KMS-11 (cell line): ENCODE measurements around the gene CD101.
A peak's percentile ranks its signal among the peaks of the same experiment; 100 is the strongest.

Experiments
- H2AFZ ChIP-seq: fragments of 200-600 bp; sonication (generic); 2 replicates; pipeline ENCODE4 v1.6.1; 2016; ENCODE audit warnings: antibody characterized with exemption, mixed run types, low read depth
- H3K27ac ChIP-seq: fragments of 200-600 bp; sonication (generic); 2 replicates; pipeline ENCODE4 v1.6.1; 2016; ENCODE audit warnings: mild to moderate bottlenecking, mixed run types
- H3K27me3 ChIP-seq: fragments of 200-600 bp; sonication (generic); 2 replicates; pipeline ENCODE4 v1.6.1; 2017; ENCODE audit warnings: mild to moderate bottlenecking, low read depth, mixed run types, moderate library complexity; ENCODE audit not compliant: insufficient read depth
- H3K36me3 ChIP-seq: fragments of 200-600 bp; sonication (generic); 2 replicates; pipeline ENCODE4 v1.6.1; 2017; ENCODE audit warnings: mild to moderate bottlenecking, mixed run types; ENCODE audit not compliant: insufficient read depth
- H3K4me1 ChIP-seq: fragments of 200-600 bp; sonication (generic); 2 replicates; pipeline ENCODE4 v1.6.1; 2016; ENCODE audit warnings: mild to moderate bottlenecking, low read depth, mixed run types; ENCODE audit not compliant: poor library complexity, severe bottlenecking
- H3K4me2 ChIP-seq: fragments of 200-600 bp; sonication (generic); 2 replicates; pipeline ENCODE4 v1.7.0; 2016; ENCODE audit warnings: mild to moderate bottlenecking, mixed run types
- H3K4me3 ChIP-seq: fragments of 200-600 bp; sonication (generic); IDR thresholded peaks from 2 replicates; pipeline ENCODE4 v1.6.1; 2017; ENCODE audit warnings: low read depth, low read length, mixed read lengths; ENCODE audit not compliant: insufficient read depth
- H3K79me2 ChIP-seq: fragments of 200-600 bp; sonication (generic); 2 replicates; pipeline ENCODE4 v1.6.1; 2016; ENCODE audit warnings: low read depth, mixed run types; ENCODE audit not compliant: insufficient read depth
- H3K9ac ChIP-seq: fragments of 200-600 bp; sonication (generic); 2 replicates; pipeline ENCODE4 v1.6.1; 2016; ENCODE audit warnings: mild to moderate bottlenecking, mixed run types
- H4K20me1 ChIP-seq: fragments of 200-600 bp; sonication (generic); 2 replicates; pipeline ENCODE4 v1.6.1; 2016; ENCODE audit warnings: mild to moderate bottlenecking, mixed run types; ENCODE audit not compliant: insufficient read depth
- TF ChIP-seq, protein P1 (sequence below): fragments of 200-600 bp; sonication (generic); conservative IDR thresholded peaks from 2 replicates; pipeline ENCODE4 v1.6.1; 2017; ENCODE audit warnings: low read depth, mild to moderate bottlenecking, antibody characterized with exemption, low read length, moderate library complexity, mixed read lengths

Gene CD101

DNA sequence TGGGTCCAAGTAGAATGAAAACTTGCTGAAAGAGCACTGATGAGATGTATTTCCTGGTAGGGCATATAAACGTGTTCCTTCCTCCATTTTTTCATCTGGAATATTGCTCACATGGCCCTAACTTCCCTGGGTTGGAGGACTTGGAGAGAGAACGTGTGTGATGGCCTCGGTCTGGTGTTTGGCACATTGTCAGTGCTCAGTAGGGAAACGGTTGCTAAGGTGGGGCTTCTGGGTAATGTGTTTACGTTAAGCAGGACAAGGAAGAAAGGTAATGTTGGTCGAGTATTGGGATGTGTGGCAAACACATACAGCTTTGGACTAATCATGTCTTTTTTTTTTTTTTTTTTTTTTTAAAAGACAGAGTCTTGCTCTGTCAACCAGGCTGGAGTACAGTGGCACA lies 64.8 kb downstream of the CD101 start:
- no peaks in the 10 kb centered on the region for H3K27me3 ChIP-seq
- TF ChIP-seq, protein P1, sequence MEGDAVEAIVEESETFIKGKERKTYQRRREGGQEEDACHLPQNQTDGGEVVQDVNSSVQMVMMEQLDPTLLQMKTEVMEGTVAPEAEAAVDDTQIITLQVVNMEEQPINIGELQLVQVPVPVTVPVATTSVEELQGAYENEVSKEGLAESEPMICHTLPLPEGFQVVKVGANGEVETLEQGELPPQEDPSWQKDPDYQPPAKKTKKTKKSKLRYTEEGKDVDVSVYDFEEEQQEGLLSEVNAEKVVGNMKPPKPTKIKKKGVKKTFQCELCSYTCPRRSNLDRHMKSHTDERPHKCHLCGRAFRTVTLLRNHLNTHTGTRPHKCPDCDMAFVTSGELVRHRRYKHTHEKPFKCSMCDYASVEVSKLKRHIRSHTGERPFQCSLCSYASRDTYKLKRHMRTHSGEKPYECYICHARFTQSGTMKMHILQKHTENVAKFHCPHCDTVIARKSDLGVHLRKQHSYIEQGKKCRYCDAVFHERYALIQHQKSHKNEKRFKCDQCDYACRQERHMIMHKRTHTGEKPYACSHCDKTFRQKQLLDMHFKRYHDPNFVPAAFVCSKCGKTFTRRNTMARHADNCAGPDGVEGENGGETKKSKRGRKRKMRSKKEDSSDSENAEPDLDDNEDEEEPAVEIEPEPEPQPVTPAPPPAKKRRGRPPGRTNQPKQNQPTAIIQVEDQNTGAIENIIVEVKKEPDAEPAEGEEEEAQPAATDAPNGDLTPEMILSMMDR: no peak
- H3K36me3 ChIP-seq: no peaks in the 10 kb centered on the region
- H3K4me3 ChIP-seq: no peak overlapping the region
- no peak overlapping the region for H3K9ac ChIP-seq
- peaks cover 29% of the 10 kb centered on the region for H3K4me1 ChIP-seq
- no peaks in the 10 kb centered on the region for H4K20me1 ChIP-seq
- no peak overlapping the region for H2AFZ ChIP-seq
- H3K4me2 ChIP-seq: no peak overlapping the region
- H3K79me2 ChIP-seq: peaks cover 10% of the 10 kb centered on the region; the same call in 1 of the 2 replicates
- H3K27ac ChIP-seq: no peak overlapping the region

- no peaks in the 10 kb centered on the region for H3K27me3 ChIP-seq
- peaks cover 15% of the 10 kb centered on the region for H3K4me1 ChIP-seq
- TF ChIP-seq, protein P1: peak; percentile 65
- H2AFZ ChIP-seq: no peak overlapping the region
- H3K4me2 ChIP-seq: no peak overlapping the region
- H3K27ac ChIP-seq: no peak overlapping the region
- peaks cover 5% of the 10 kb centered on the region; the same call in 1 of the 2 replicates for H3K79me2 ChIP-seq
- no peak overlapping the region for H3K4me3 ChIP-seq
- no peaks in the 10 kb centered on the region for H3K36me3 ChIP-seq
- no peak overlapping the region for H3K9ac ChIP-seq
- no peaks in the 10 kb centered on the region for H4K20me1 ChIP-seq
Observed at GRCh38 chr1:117067533-117068370, 66.2 kb downstream of the CD101 start.

DNA sequence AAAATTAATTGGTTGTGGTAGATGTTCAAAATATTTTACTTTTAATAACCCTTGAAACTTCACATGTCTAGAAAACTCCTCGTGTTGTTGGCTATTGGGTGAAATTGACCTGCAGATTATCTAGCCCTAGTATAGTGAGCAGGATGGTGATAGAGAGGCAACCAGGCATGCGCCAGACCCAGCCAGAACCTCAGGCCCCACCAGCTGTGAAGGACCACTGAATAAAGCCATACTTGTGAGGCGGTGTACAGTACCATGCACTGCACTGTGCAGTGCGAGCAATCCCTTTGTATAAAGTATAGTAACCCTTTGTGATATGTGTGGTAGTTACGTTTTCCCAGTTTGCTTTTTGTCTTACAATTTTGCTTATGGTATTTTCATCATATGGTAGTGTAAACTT lies 67.0 kb downstream of the CD101 start:
- no peak overlapping the region for H2AFZ ChIP-seq
- H3K79me2 ChIP-seq: peaks cover 5% of the 10 kb centered on the region; the same call in 1 of the 2 replicates
- no peak overlapping the region for H3K27ac ChIP-seq
- no peaks in the 10 kb centered on the region for H4K20me1 ChIP-seq
- no peaks in the 10 kb centered on the region for H3K27me3 ChIP-seq
- peaks cover 12% of the 10 kb centered on the region for H3K4me1 ChIP-seq
- no peak overlapping the region for H3K4me3 ChIP-seq
- H3K36me3 ChIP-seq: no peaks in the 10 kb centered on the region
- no peak overlapping the region for H3K9ac ChIP-seq
- TF ChIP-seq, protein P1: no peak
- no peak overlapping the region for H3K4me2 ChIP-seq

GRCh38 chr1:117069220-117069844 lies 67.8 kb downstream of the CD101 start:
- Histone ChIP-seq H3K27ac (no peak overlapping the region; the same call in 1 of the 2 replicates), H3K79me2 (peaks cover 5% of the 10 kb centered on the region; the same call in 1 of the 2 replicates)

More at GRCh38 chr1:117069220-117069844, 67.8 kb downstream of the CD101 start:
- H3K4me3 ChIP-seq: no peak overlapping the region
- H3K9ac ChIP-seq: no peak overlapping the region
- no peaks in the 10 kb centered on the region for H3K27me3 ChIP-seq
- H3K36me3 ChIP-seq: no peaks in the 10 kb centered on the region
- no peak overlapping the region for H3K4me2 ChIP-seq
- TF ChIP-seq, protein P1: no peak
- H2AFZ ChIP-seq: no peak overlapping the region
- H3K4me1 ChIP-seq: peaks cover 12% of the 10 kb centered on the region
- H4K20me1 ChIP-seq: no peaks in the 10 kb centered on the region
